NCI-H187 (cell line): ENCODE results near the gene ECI1.
"Not testable (repeated sequence)": the region's sequence is repeated elsewhere in the genome, so short reads cannot be mapped to it uniquely, and the experiment has no call there.

Experiments used
- DNase-seq, 2 experiments: peaks; one replicate each; lab custom pipeline; 2025; lab: John Stamatoyannopoulos, UW

Gene ECI1

GRCh38 chr16:2252806-2253148 lies 1.4 kb upstream of the ECI1 start:
- DNase-seq, result no peak

GRCh38 chr16:2250652-2251295 lies 613 bp downstream of the ECI1 start:
- DNase-seq, result peak in 1 of 2 experiments; percentile 52

- DNase-seq, result no peak
Measured at GRCh38 chr16:2246301-2246885, 5.0 kb downstream of the ECI1 start.

GRCh38 chr16:2244926-2245795 lies 6.2 kb downstream of the ECI1 start:
- no peak for DNase-seq

- no peak for DNase-seq
Measured at GRCh38 chr16:2244301-2244700, 7.1 kb downstream of the ECI1 start.

GRCh38 chr16:2243781-2244180 lies 7.6 kb downstream of the ECI1 start:
- no peak for DNase-seq

GRCh38 chr16:2243031-2243528 lies 8.3 kb downstream of the ECI1 start:
- DNase-seq, result no peak

- DNase-seq, result no peak
Measured at GRCh38 chr16:2242598-2242997, 8.8 kb downstream of the ECI1 start.

GRCh38 chr16:2240331-2240730 lies 11.1 kb downstream of the ECI1 start:
- DNase-seq, result not testable (repeated sequence)

GRCh38 chr16:2238838-2239675 lies 12.3 kb downstream of the ECI1 start:
- DNase-seq, result peak in 1 of 2 experiments; percentile 62

- DNase-seq, result no peak
Measured at GRCh38 chr16:2238150-2238837, 13.1 kb downstream of the ECI1 start.

- DNase-seq, result no peak
Measured at GRCh38 chr16:2237493-2238149, 13.8 kb downstream of the ECI1 start.

GRCh38 chr16:2237102-2237482 lies 14.3 kb downstream of the ECI1 start:
- DNase-seq, result no peak

GRCh38 chr16:2236337-2237101 lies 14.9 kb downstream of the ECI1 start, which contains the start of gene DNASE1L2:
DNASE1L2 (plus strand) TSS chr16:2236444; CDS start chr16:2236817, 373 bp downstream.
- DNase-seq, result no peak

- no peak for DNase-seq
Measured at GRCh38 chr16:2235695-2236336, 15.6 kb downstream of the ECI1 start.

- no peak for DNase-seq
Measured at GRCh38 chr16:2235234-2235651, 16.1 kb downstream of the ECI1 start.

GRCh38 chr16:2234813-2235170 lies 16.6 kb downstream of the ECI1 start:
- DNase-seq, result no peak

GRCh38 chr16:2233872-2234812 lies 17.2 kb downstream of the ECI1 start:
- peak; percentile 88 to 97 for DNase-seq
